H9 (cell line): Measurements from ENCODE around the gene SPRR2E. TPM values are rescaled to one million over a fixed set of nuclear protein-coding genes. Genes with fewer than 3 reads are reported as not detected.
"Not testable (repeated sequence)": the region's sequence is repeated elsewhere in the genome, so short reads cannot be mapped to it uniquely, and the experiment has no call there.

Experiments used
- DNase-seq: peaks from one replicate; pipeline ENCODE4 v3.0.0-alpha.2; 2017
- H2AFZ ChIP-seq: one replicate; pipeline ENCODE4 v1.6.1; 2013; ENCODE audit warnings: mild to moderate bottlenecking, low read length, control low read depth, moderate library complexity
- H2AK5ac ChIP-seq: 2 replicates; pipeline ENCODE4 v1.6.1; 2013; ENCODE audit warnings: low read length, control low read depth, mixed read lengths; ENCODE audit not compliant: insufficient read length
- H2BK120ac ChIP-seq: one replicate; pipeline ENCODE4 v1.6.1; 2013; ENCODE audit warnings: low read depth, mild to moderate bottlenecking, low read length, control low read depth, inconsistent platforms; ENCODE audit not compliant: poor library complexity, severe bottlenecking
- H2BK12ac ChIP-seq: 2 replicates; pipeline ENCODE4 v1.6.1; 2013; ENCODE audit warnings: low read length, control low read depth, mixed read lengths, low read depth; ENCODE audit not compliant: insufficient read length
- H2BK15ac ChIP-seq: 2 replicates; pipeline ENCODE4 v1.6.1; 2013; ENCODE audit warnings: low read depth, low read length, control low read depth
- H2BK20ac ChIP-seq: one replicate; pipeline ENCODE4 v1.6.1; 2013; ENCODE audit warnings: low read depth, mild to moderate bottlenecking, low read length, control low read depth, inconsistent platforms; ENCODE audit not compliant: poor library complexity, severe bottlenecking
- H2BK5ac ChIP-seq: 2 replicates; pipeline ENCODE4 v1.6.1; 2013; ENCODE audit warnings: low read length, control low read depth, mixed read lengths; ENCODE audit not compliant: insufficient read length
- H3K14ac ChIP-seq: 2 replicates; pipeline ENCODE4 v1.6.1; 2013; ENCODE audit warnings: low read length, control low read depth; ENCODE audit not compliant: insufficient read depth
- H3K18ac ChIP-seq: 2 replicates; pipeline ENCODE4 v1.6.1; 2013; ENCODE audit warnings: low read depth, mild to moderate bottlenecking, mixed read lengths, low read length, control low read depth; ENCODE audit not compliant: insufficient read length
- H3K23ac ChIP-seq: 2 replicates; pipeline ENCODE4 v1.6.1; 2013; ENCODE audit warnings: low read length, control low read depth, mixed read lengths, low read depth; ENCODE audit not compliant: insufficient read length
- H3K23me2 ChIP-seq: 2 replicates; pipeline ENCODE4 v1.6.1; 2013; ENCODE audit warnings: low read depth, mild to moderate bottlenecking, mixed read lengths, low read length, control low read depth; ENCODE audit not compliant: insufficient read length, poor library complexity, severe bottlenecking
- H3K27ac ChIP-seq: 2 replicates; pipeline ENCODE4 v1.5.1; 2013; ENCODE audit warnings: low read length, control low read depth, mixed read lengths, low read depth; ENCODE audit not compliant: insufficient read length
- H3K27me3 ChIP-seq: 2 replicates; pipeline ENCODE4 v1.6.1; 2013; ENCODE audit warnings: low read length, control low read depth, inconsistent platforms; ENCODE audit not compliant: insufficient read depth
- H3K4ac ChIP-seq: 2 replicates; pipeline ENCODE4 v1.6.1; 2013; ENCODE audit warnings: low read depth, mild to moderate bottlenecking, control low read depth, inconsistent platforms, low read length, moderate library complexity
- H3K4me1 ChIP-seq: 2 replicates; pipeline ENCODE4 v1.6.1; 2013; ENCODE audit warnings: low read length, control low read depth, inconsistent platforms; ENCODE audit not compliant: insufficient read depth
- H3K4me2 ChIP-seq: 2 replicates; pipeline ENCODE4 v1.6.1; 2013; ENCODE audit warnings: low read length, control low read depth, mixed read lengths; ENCODE audit not compliant: insufficient read length, insufficient read depth
- H3K56ac ChIP-seq: 2 replicates; pipeline ENCODE4 v1.6.1; 2013; ENCODE audit warnings: low read depth, mild to moderate bottlenecking, mixed read lengths, low read length, control low read depth; ENCODE audit not compliant: insufficient read length
- H3K79me1 ChIP-seq: 2 replicates; pipeline ENCODE4 v1.6.1; 2013; ENCODE audit warnings: low read depth, mild to moderate bottlenecking, moderate library complexity, low read length, control low read depth, inconsistent platforms; ENCODE audit not compliant: insufficient read depth, poor library complexity, severe bottlenecking
- H3K79me2 ChIP-seq: 2 replicates; pipeline ENCODE4 v1.6.1; 2013; ENCODE audit warnings: low read length, control low read depth, inconsistent platforms; ENCODE audit not compliant: insufficient read depth
- H3K9ac ChIP-seq: 2 replicates; pipeline ENCODE4 v1.6.1; 2013; ENCODE audit warnings: low read length, control low read depth, mixed read lengths; ENCODE audit not compliant: insufficient read length; ENCODE audit errors: extremely low read depth
- H3K9me3 ChIP-seq: one replicate; pipeline ENCODE4 v1.6.1; 2013; ENCODE audit warnings: low read depth, low read length, inconsistent platforms; ENCODE audit not compliant: control insufficient read depth
- H3T11ph ChIP-seq: one replicate; pipeline ENCODE4 v1.6.1; 2013; ENCODE audit warnings: mild to moderate bottlenecking, low read length, control low read depth, inconsistent platforms
- H4K20me1 ChIP-seq: one replicate; pipeline ENCODE4 v1.6.1; 2013; ENCODE audit not compliant: control insufficient read depth, insufficient read length, insufficient read depth
- H4K5ac ChIP-seq: 2 replicates; pipeline ENCODE4 v1.6.1; 2013; ENCODE audit warnings: low read depth, mild to moderate bottlenecking, mixed read lengths, low read length, control low read depth; ENCODE audit not compliant: insufficient read length
- H4K8ac ChIP-seq: replicated peaks from 2 replicates; pipeline ENCODE4 v1.6.1; 2013; ENCODE audit warnings: low read length, control low read depth, mixed read lengths, low read depth; ENCODE audit not compliant: insufficient read length
- H4K91ac ChIP-seq: 2 replicates; pipeline ENCODE4 v1.6.1; 2013; ENCODE audit warnings: low read depth, mild to moderate bottlenecking, moderate library complexity, mixed read lengths, low read length, control low read depth; ENCODE audit not compliant: insufficient read length
- H3K27ac Mint-ChIP-seq, 3 experiments: 2 replicates in 2 of 3; 3 replicates in 1 of 3; pipeline ENCODE4 v1.8.0; 2020 to 2021; ENCODE audit warnings: mixed read lengths in 3 of 3, mild to moderate bottlenecking in 1 of 3, moderate library complexity in 1 of 3
- H3K27me3 Mint-ChIP-seq: 2 replicates; pipeline ENCODE4 v1.8.0; 2021; ENCODE audit warnings: low read depth, mild to moderate bottlenecking, moderate library complexity, mixed read lengths
- H3K36me3 Mint-ChIP-seq, 3 experiments: 2 replicates in 2 of 3; 3 replicates in 1 of 3; pipeline ENCODE4 v1.8.0; 2020 to 2021; ENCODE audit warnings: low read depth in 3 of 3, mixed read lengths in 3 of 3; ENCODE audit not compliant: insufficient read depth in 1 of 3
- H3K4me1 Mint-ChIP-seq, 2 experiments: 2 replicates each; pipeline ENCODE4 v1.8.0; 2020; ENCODE audit warnings: mixed read lengths in 2 of 2
- H3K4me3 Mint-ChIP-seq, 2 experiments: 2 replicates in 1 of 2; 3 replicates in 1 of 2; pipeline ENCODE4 v1.8.0; 2020 to 2021; ENCODE audit warnings: mild to moderate bottlenecking in 2 of 2, mixed read lengths in 2 of 2, moderate library complexity in 1 of 2
- H3K9me3 Mint-ChIP-seq, 2 experiments: 2 replicates in 1 of 2; 3 replicates in 1 of 2; pipeline ENCODE4 v1.8.0; 2020; ENCODE audit warnings: mild to moderate bottlenecking in 2 of 2, mixed read lengths in 2 of 2, moderate library complexity in 1 of 2
- CTCF ChIP-seq: fragments of 200-600 bp; sonication (generic); conservative IDR thresholded peaks from 3 replicates; pipeline ENCODE4 v1.8.0; 2021; ENCODE audit warnings: antibody characterized with exemption, mild to moderate bottlenecking
- WGBS: extraction: QIAGEN DNeasy Blood & Tissue Kit; methylation state at CpG from one replicate; pipeline ENCODE4 v1.1.7; 2013; ENCODE audit warnings: missing lambda C conversion rate, low lambda C conversion rate, mixed read lengths; ENCODE audit not compliant: insufficient read length; ENCODE audit errors: extremely low coverage; 5-methylcytosine and 5-hydroxymethylcytosine counted together
- total RNA-seq: library from RNA; stranded (reverse); gene quantifications from 2 replicates; pipeline ENCODE4 v1.2.1, GENCODE V29; 2021

The SPRR2E gene
- total RNA-seq, 1 experiment from 2014 or later, result not detected

GRCh38 chr1:153119491-153119971, 25.2 kb upstream of the SPRR2E start:
- H2AFZ ChIP-seq, result no peak overlapping the region
- no CpG with 5 or more reads among the region's 3 CpGs for whole genome bisulfite sequencing
- no peak overlapping the region for H3T11ph ChIP-seq
- no peak overlapping the region for H3K18ac ChIP-seq
- peaks cover 12 to 18% of the 10 kb centered on the region in 2 experiments for H3K9me3 Mint-ChIP-seq
- H3K4me1 ChIP-seq, result peaks cover 5% of the 10 kb centered on the region
- H3K36me3 Mint-ChIP-seq, result peaks cover 2 to 11% (median 9%) of the 10 kb centered on the region in 3 experiments; a peak in 6 of 7 replicates
- H2BK120ac ChIP-seq, result no peak overlapping the region
- peaks cover 12% of the 10 kb centered on the region for H3K27me3 Mint-ChIP-seq
- no peak overlapping the region for H3K56ac ChIP-seq
- H2BK15ac ChIP-seq, result no peak overlapping the region
- H3K4me1 Mint-ChIP-seq, result peaks cover 27 to 30% of the 10 kb centered on the region in 2 experiments
- H2BK20ac ChIP-seq, result no peak overlapping the region
- H4K20me1 ChIP-seq, result no peaks in the 10 kb centered on the region
- H3K79me2 ChIP-seq, result no peaks in the 10 kb centered on the region
- H3K14ac ChIP-seq, result no peak overlapping the region
- H3K79me1 ChIP-seq, result no peaks in the 10 kb centered on the region
- TF ChIP-seq CTCF, result no peak
- H2BK5ac ChIP-seq, result no peak overlapping the region
- no peak overlapping the region for H4K8ac ChIP-seq
- H3K9me3 ChIP-seq, result no peaks in the 10 kb centered on the region
- H3K9ac ChIP-seq, result no peak overlapping the region
- no peak overlapping the region for H3K4ac ChIP-seq
- no peak overlapping the region for H3K27ac ChIP-seq
- no peaks in the 10 kb centered on the region for H3K27me3 ChIP-seq
- no peak overlapping the region for H4K5ac ChIP-seq
- no peaks in the 10 kb centered on the region for H3K23me2 ChIP-seq
- no peak overlapping the region for H3K4me2 ChIP-seq
- no peak overlapping the region for H2BK12ac ChIP-seq
- no peak for DNase-seq
- H3K4me3 Mint-ChIP-seq, result no peak overlapping the region
- H3K23ac ChIP-seq, result no peak overlapping the region
- no peak overlapping the region for H3K27ac Mint-ChIP-seq
- no peak overlapping the region for H2AK5ac ChIP-seq
- no peak overlapping the region for H4K91ac ChIP-seq

GRCh38 chr1:153115264-153115663, 20.9 kb upstream of the SPRR2E start:
- not testable (repeated sequence) for H3K36me3 Mint-ChIP-seq, H3K79me1 ChIP-seq, H3K9me3 Mint-ChIP-seq, H3K4me1 ChIP-seq, H4K8ac ChIP-seq, H3K56ac ChIP-seq, H3K9me3 ChIP-seq, H3K79me2 ChIP-seq, H3T11ph ChIP-seq, H4K5ac ChIP-seq, H3K18ac ChIP-seq, H3K23me2 ChIP-seq, H2AK5ac ChIP-seq, H3K9ac ChIP-seq, H3K27ac ChIP-seq, H2BK12ac ChIP-seq, H3K23ac ChIP-seq, H3K4me1 Mint-ChIP-seq, DNase-seq, H3K14ac ChIP-seq, H3K4me3 Mint-ChIP-seq, H3K27me3 Mint-ChIP-seq, H3K27me3 ChIP-seq, H2BK20ac ChIP-seq, H4K20me1 ChIP-seq, H2BK15ac ChIP-seq, H2BK120ac ChIP-seq, H3K4me2 ChIP-seq, H2BK5ac ChIP-seq, H2AFZ ChIP-seq, H4K91ac ChIP-seq, H3K4ac ChIP-seq
- H3K27ac Mint-ChIP-seq, result peak overlapping the region in 1 of 3 experiments; percentile 37; a peak in 1 of 7 replicates
